ENCODE data around the gene BMPER. TPM values are rescaled to one million over a fixed set of nuclear protein-coding genes. Genes with fewer than 3 reads are reported as not detected.

The BMPER gene
- total and polyA plus RNA-seq, 10 of the 15 experiments (the other 5 are each of a cell fraction or from before 2014, with no cell fraction given): 0.02 to 0.08 TPM; not detected in 8

- in situ Hi-C loops (cut with MboI): no loop called here
- DNase-seq (ENCODE audit: low read depth, low spot score) (no peak), ATAC-seq (no peak), FAIRE-seq (no peak)
- intact Hi-C loops (cut with micrococcal nuclease; ENCODE audit: unreplicated experiment): no loop called here
- CTCF ChIA-PET: interaction anchor here (0.6 to 2.0 kb wide), 3 partner anchors 10 to 591 kb away, joined by 3 to 6 read pairs (median 4); no protein-coding TSS in a partner anchor
- Histone ChIP-seq H3K4me3 (no peak overlapping the region), H3K9ac (ENCODE audit: control insufficient read depth, insufficient read depth, low read length) (no peak overlapping the region), H3K79me2 (ENCODE audit: control insufficient read depth, insufficient read depth, low read length) (no peaks in the 10 kb centered on the region), H3K36me3 (ENCODE audit: control insufficient read depth in 2 of 2, insufficient read depth in 2 of 2, low read length in 1 of 2) (no peaks in the 10 kb centered on the region), H3K4me1 (ENCODE audit: control insufficient read depth, insufficient read depth, low read length) (no peaks in the 10 kb centered on the region), H2AFZ (ENCODE audit: control insufficient read depth, low read depth, low read length) (no peak overlapping the region), H3K27ac (ENCODE audit: control insufficient read depth, insufficient read depth) (no peak overlapping the region), H4K20me1 (ENCODE audit: control insufficient read depth, insufficient read depth) (no peaks in the 10 kb centered on the region), H3K9me3 (replicated peaks; ENCODE audit: control insufficient read depth, insufficient read depth, low read length) (no peaks in the 10 kb centered on the region), H3K4me2 (ENCODE audit: control insufficient read depth, insufficient read depth) (no peak overlapping the region), H3K27me3 (replicated peaks in 1 of 2; ENCODE audit: control insufficient read depth in 2 of 2, insufficient read depth in 2 of 2, low read length in 1 of 2) (no peaks in the 10 kb centered on the region)
- TF ChIP-seq GATAD2B (conservative IDR thresholded peaks at IDR 0.05; ENCODE audit: low read depth) (no peak), MTA2 (IDR thresholded peaks at IDR 0.05; ENCODE audit: low read depth) (no peak), BHLHE40 (IDR thresholded peaks at IDR 0.05; ENCODE audit: borderline replicate concordance in 1 of 2, low read depth in 2 of 2, low read length in 1 of 2) (no peak), ZBTB33 (IDR thresholded peaks at IDR 0.05) (no peak), ZSCAN29 (IDR thresholded peaks at IDR 0.05) (no peak), ZNF622 (IDR thresholded peaks at IDR 0.05) (no peak), CREM (IDR thresholded peaks at IDR 0.05; ENCODE audit: low read depth) (no peak)
- no TSS peak for BruUV-seq (replicated peaks)
- WGBS (ENCODE audit: insufficient coverage, insufficient replicate concordance, low lambda C conversion rate, missing lambda C conversion rate): 7% methylated on average over 4 of the region's 4 CpGs
- SMC1A ChIA-PET (ENCODE audit: uncharacterized antibody, unreplicated experiment): no interaction called here
- RAD21 ChIA-PET (ENCODE audit: unreplicated experiment): no interaction called here
- POLR2A ChIA-PET: no interaction called here
These were observed 155.0 kb downstream of the BMPER start for GRCh38 chr7:34060196-34060947.
